ENCODE results near the gene PINLYP. TPM values are rescaled to one million over a fixed set of nuclear protein-coding genes. Genes with fewer than 3 reads are reported as not detected.

PINLYP gene
- polyA plus RNA-seq, 4 donors, result 17.8 to 25.7 (median 18.7) TPM

GRCh38 chr19:43623889-43624670 lies 48.5 kb downstream of the PINLYP start:
- DNase-seq (ENCODE audit: low read depth in 4 of 4, low spot score in 2 of 4), result no peak

DNA sequence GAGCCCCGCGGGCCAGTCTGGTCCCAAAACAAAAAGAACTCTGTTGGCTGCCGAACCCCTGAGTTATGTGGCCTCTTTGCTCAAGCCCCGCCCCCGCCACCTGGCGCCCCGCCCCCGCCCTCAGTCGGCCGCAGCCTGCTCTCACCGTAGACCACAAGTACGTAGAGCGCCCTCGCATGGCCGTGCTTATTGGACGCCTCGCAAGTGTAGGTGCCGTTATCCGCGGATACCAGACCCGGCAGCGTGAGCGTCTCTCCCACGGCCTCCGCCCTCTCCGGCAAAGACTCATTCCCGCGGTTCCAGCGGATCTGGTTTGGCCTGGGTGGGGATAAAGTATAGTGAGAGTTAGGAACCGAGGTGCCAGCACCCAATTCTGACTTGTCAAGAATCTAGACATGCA lies 49.3 kb downstream of the PINLYP start:
- no peak for DNase-seq (ENCODE audit: low read depth in 4 of 4, low spot score in 2 of 4)

GRCh38 chr19:43625918-43626579 lies 50.4 kb downstream of the PINLYP start:
- no peak for DNase-seq (ENCODE audit: low read depth in 4 of 4, low spot score in 2 of 4)

- DNase-seq (ENCODE audit: low read depth in 4 of 4, low spot score in 2 of 4), result no peak
Observed at GRCh38 chr19:43626838-43627237, 51.2 kb downstream of the PINLYP start.

- DNase-seq (ENCODE audit: low read depth in 4 of 4, low spot score in 2 of 4), result no peak
Observed at GRCh38 chr19:43628646-43629326, 53.2 kb downstream of the PINLYP start.

DNA sequence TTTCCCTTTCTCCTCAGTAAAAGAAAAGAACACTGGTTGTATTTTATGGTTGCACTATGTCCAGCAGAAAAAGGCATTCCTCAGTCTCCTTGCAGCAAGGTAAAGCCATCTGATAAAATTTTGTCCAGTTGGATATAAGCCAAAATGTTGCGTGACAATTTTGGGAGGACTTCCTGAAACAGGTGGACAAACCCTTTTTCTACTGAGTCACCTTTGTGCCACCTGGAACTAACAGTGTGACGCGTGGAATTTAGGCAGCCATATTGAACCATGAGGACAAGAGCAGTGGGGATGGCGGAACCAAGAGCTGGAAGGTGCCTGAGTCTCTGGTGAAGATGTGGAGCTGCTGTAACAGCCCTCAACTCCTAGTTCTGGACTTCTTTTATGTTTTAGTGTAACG lies 55.9 kb downstream of the PINLYP start:
- no peak for DNase-seq (ENCODE audit: low read depth in 4 of 4, low spot score in 2 of 4)

Other genes starting within 250 kb of the PINLYP start
- gene CD177, start 222.1 kb upstream of the PINLYP start, polyA plus RNA-seq (ENCODE audit: insufficient read length in 4 of 4), result under 1 TPM in 2 of 4 donors, not detected in 2; 0.40 to 0.44 TPM
- gene TEX101, start 160.9 kb upstream of the PINLYP start, polyA plus RNA-seq (ENCODE audit: insufficient read length in 4 of 4), result under 1 TPM in 1 of 4 donors, not detected in 3; 0.06 TPM
- gene LYPD3, start 110.2 kb upstream of the PINLYP start, polyA plus RNA-seq (ENCODE audit: insufficient read length in 4 of 4), result 1 to 10 TPM; 1.4 to 3.4 (median 1.9) TPM
- gene PHLDB3, start 71.1 kb upstream of the PINLYP start, polyA plus RNA-seq (ENCODE audit: insufficient read length in 4 of 4), result 10 to 100 TPM in 2 of 4 donors, 1 to 10 TPM in 2; 7.1 to 14.1 (median 10.7) TPM
- 10 to 100 TPM; 25.9 to 31.4 (median 26.7) TPM for gene ETHE1, start 48.6 kb upstream of the PINLYP start, polyA plus RNA-seq (ENCODE audit: insufficient read length in 4 of 4)
- gene ZNF575, start 42.6 kb upstream of the PINLYP start, polyA plus RNA-seq (ENCODE audit: insufficient read length in 4 of 4), result 1 to 10 TPM; 1.9 to 3.4 (median 2.4) TPM
- 10 to 100 TPM; 61.7 to 75.0 (median 62.2) TPM for gene XRCC1, start 274 bp upstream of the PINLYP start, polyA plus RNA-seq (ENCODE audit: insufficient read length in 4 of 4)
- gene IRGQ, start 20.3 kb downstream of the PINLYP start, polyA plus RNA-seq (ENCODE audit: insufficient read length in 4 of 4), result 10 to 100 TPM; 10.6 to 22.6 (median 16.5) TPM
- gene ZNF576, start 20.8 kb downstream of the PINLYP start, polyA plus RNA-seq (ENCODE audit: insufficient read length in 4 of 4), result 10 to 100 TPM; 10.8 to 17.6 (median 13.7) TPM
- 1 to 10 TPM in 2 of 4 donors, under 1 TPM in 2; 0.31 to 2.4 (median 1.2) TPM for gene SRRM5, start 36.3 kb downstream of the PINLYP start, polyA plus RNA-seq (ENCODE audit: insufficient read length in 4 of 4)
- gene ZNF428, start 43.8 kb downstream of the PINLYP start, polyA plus RNA-seq (ENCODE audit: insufficient read length in 4 of 4), result 100 to 1,000 TPM in 3 of 4 donors, 10 to 100 TPM in 1; 85.7 to 145 (median 117) TPM
- 10 to 100 TPM; 43.2 to 56.9 (median 54.9) TPM for gene CADM4, start 64.0 kb downstream of the PINLYP start, polyA plus RNA-seq (ENCODE audit: insufficient read length in 4 of 4)
- 10 to 100 TPM in 2 of 4 donors, 1 to 10 TPM in 2; 6.7 to 14.2 (median 10.4) TPM for gene PLAUR, start 94.4 kb downstream of the PINLYP start, polyA plus RNA-seq (ENCODE audit: insufficient read length in 4 of 4)
- not detected for gene IRGC, start 140.3 kb downstream of the PINLYP start, polyA plus RNA-seq (ENCODE audit: insufficient read length in 4 of 4)
- 10 to 100 TPM; 35.7 to 77.9 (median 58.0) TPM for gene SMG9, start 179.2 kb downstream of the PINLYP start, polyA plus RNA-seq (ENCODE audit: insufficient read length in 4 of 4)
- 1 to 10 TPM in 3 of 4 donors, under 1 TPM in 1; 0.90 to 2.6 (median 2.2) TPM for gene KCNN4, start 205.2 kb downstream of the PINLYP start, polyA plus RNA-seq (ENCODE audit: insufficient read length in 4 of 4)
- under 1 TPM; 0.29 to 0.56 (median 0.40) TPM for gene LYPD5, start 226.6 kb downstream of the PINLYP start, polyA plus RNA-seq (ENCODE audit: insufficient read length in 4 of 4)